ENCODE data around the gene COMMD6. TPM values are rescaled to one million over a fixed set of nuclear protein-coding genes. Genes with fewer than 3 reads are reported as not detected.
"Not testable (repeated sequence)": the region's sequence is repeated elsewhere in the genome, so short reads cannot be mapped to it uniquely, and the experiment has no call there.

Gene COMMD6
- polyA plus RNA-seq, 4 donors = 99.7 to 226 (median 159) TPM

GRCh38 chr13:75545386-75545785, 7.7 kb upstream of the COMMD6 start:
- WGBS, 3 donors = 88 to 96% (median 90%) methylated on average over 13 to 14 of the region's 14 CpGs
- DNase-seq = not testable (repeated sequence)

DNA sequence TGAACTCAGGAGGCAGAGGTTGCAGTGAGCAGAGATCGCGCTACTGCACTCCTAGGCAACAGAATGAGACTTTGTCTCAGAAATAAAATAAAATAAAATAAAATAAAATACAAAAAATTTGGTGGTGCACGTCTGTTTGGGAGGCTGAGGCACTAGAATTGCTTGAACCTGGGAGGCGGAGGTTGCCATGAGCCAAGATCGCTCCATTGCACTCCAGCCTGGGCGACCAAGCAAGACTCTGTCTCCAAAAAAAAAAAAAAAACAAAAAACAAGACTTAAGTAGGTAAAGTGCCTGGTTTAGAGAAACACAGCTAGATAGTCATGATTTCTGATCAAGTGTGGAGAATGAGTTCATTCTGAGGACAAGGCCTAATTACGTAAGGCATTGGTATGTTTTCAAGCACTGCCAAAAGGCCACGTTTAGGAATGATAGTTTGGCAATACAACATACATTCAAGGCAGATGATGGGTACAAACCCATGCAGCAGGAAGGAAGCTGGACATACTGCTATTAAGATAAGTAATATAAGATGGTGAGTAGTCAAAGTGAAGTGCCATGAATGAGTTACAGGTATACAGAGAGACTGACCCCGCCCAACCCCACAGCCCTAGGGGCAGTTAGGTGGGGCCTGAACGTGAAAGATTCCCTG, 7.2 kb upstream of the COMMD6 start:
- Histone ChIP-seq H3K4me3 (ENCODE audit: low read depth in 1 of 3, low read length in 3 of 3) (no peak overlapping the region), H3K36me3 (ENCODE audit: control insufficient read depth in 3 of 3, insufficient read depth in 2 of 3, low read depth in 1 of 3, low read length in 3 of 3) (no peaks in the 10 kb centered on the region), H3K9me3 (ENCODE audit: control insufficient read depth in 2 of 2, insufficient read depth in 1 of 2, low read depth in 1 of 2, low read length in 1 of 2) (no peaks in the 10 kb centered on the region), H3K27ac (ENCODE audit: low read depth in 1 of 3, low read length in 2 of 3) (no peak overlapping the region), H3K4me1 (ENCODE audit: control insufficient read depth in 3 of 3, insufficient read depth in 2 of 3, low read depth in 1 of 3, low read length in 2 of 3) (no peaks in the 10 kb centered on the region), H3K27me3 (ENCODE audit: control insufficient read depth in 3 of 3, insufficient read depth in 3 of 3, low read length in 3 of 3) (no peaks in the 10 kb centered on the region)
- DNase-seq = no peak
- WGBS, 3 donors = 82 to 87% (median 84%) methylated on average over 10 of the region's 10 CpGs
- FAIRE-seq = no peak

More at GRCh38 chr13:75545386-75545785, 7.7 kb upstream of the COMMD6 start:
- not testable (repeated sequence) for H3K27me3 ChIP-seq (ENCODE audit: control insufficient read depth in 3 of 3, insufficient read depth in 3 of 3, low read length in 3 of 3); H3K27ac ChIP-seq (ENCODE audit: low read depth in 1 of 3, low read length in 2 of 3); H3K9me3 ChIP-seq (ENCODE audit: control insufficient read depth in 2 of 2, insufficient read depth in 1 of 2, low read depth in 1 of 2, low read length in 1 of 2); FAIRE-seq; H3K4me1 ChIP-seq (ENCODE audit: control insufficient read depth in 3 of 3, insufficient read depth in 2 of 3, low read depth in 1 of 3, low read length in 2 of 3); H3K36me3 ChIP-seq (ENCODE audit: control insufficient read depth in 3 of 3, insufficient read depth in 2 of 3, low read depth in 1 of 3, low read length in 3 of 3); H3K4me3 ChIP-seq (ENCODE audit: low read depth in 1 of 3, low read length in 3 of 3)

GRCh38 chr13:75541961-75542360, 4.3 kb upstream of the COMMD6 start:
- no peaks in the 10 kb centered on the region for H3K36me3 ChIP-seq (ENCODE audit: control insufficient read depth in 3 of 3, insufficient read depth in 2 of 3, low read depth in 1 of 3, low read length in 3 of 3)
- H3K4me3 ChIP-seq (ENCODE audit: low read depth in 1 of 3, low read length in 3 of 3) = no peak overlapping the region
- H3K27ac ChIP-seq (ENCODE audit: low read depth in 1 of 3, low read length in 2 of 3) = no peak overlapping the region
- H3K9me3 ChIP-seq (ENCODE audit: control insufficient read depth in 2 of 2, insufficient read depth in 1 of 2, low read depth in 1 of 2, low read length in 1 of 2) = no peaks in the 10 kb centered on the region
- no peaks in the 10 kb centered on the region for H3K27me3 ChIP-seq (ENCODE audit: control insufficient read depth in 3 of 3, insufficient read depth in 3 of 3, low read length in 3 of 3)
- 93 to 100% (median 98%) methylated on average over 1 of the region's 1 CpG for WGBS, 3 donors
- FAIRE-seq = no peak
- H3K4me1 ChIP-seq (ENCODE audit: control insufficient read depth in 3 of 3, insufficient read depth in 2 of 3, low read depth in 1 of 3, low read length in 2 of 3) = peaks cover 0 to under 1% (median 0%) of the 10 kb centered on the region in 3 donors
- DNase-seq = no peak

DNA sequence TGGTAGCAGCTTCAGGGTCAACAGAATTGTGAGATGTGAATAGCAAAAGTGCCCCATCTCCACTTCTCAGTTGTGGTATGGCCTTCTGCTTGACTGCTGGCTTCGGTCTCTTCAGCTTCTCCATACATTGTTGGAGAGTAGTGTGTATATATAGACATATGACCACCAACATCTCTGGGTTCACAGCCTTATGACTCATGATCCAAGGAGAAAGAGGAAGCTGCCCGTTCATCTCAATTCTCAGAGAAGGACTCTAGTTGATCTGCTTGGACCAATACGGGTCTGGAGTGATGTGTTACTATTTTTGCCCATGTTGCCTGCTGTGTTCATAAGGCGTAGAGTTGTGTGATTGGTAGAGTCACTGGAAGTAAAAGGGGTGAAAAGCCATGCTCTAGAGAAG, 3.6 kb upstream of the COMMD6 start:
- H3K4me3 ChIP-seq (ENCODE audit: low read depth in 1 of 3, low read length in 3 of 3) = no peak overlapping the region
- no peaks in the 10 kb centered on the region for H3K36me3 ChIP-seq (ENCODE audit: control insufficient read depth in 3 of 3, insufficient read depth in 2 of 3, low read depth in 1 of 3, low read length in 3 of 3)
- WGBS, 3 donors = 77 to 90% (median 83%) methylated on average over 4 of the region's 4 CpGs
- H3K9me3 ChIP-seq (ENCODE audit: control insufficient read depth in 2 of 2, insufficient read depth in 1 of 2, low read depth in 1 of 2, low read length in 1 of 2) = no peaks in the 10 kb centered on the region
- no peak for FAIRE-seq
- DNase-seq = no peak
- H3K4me1 ChIP-seq (ENCODE audit: control insufficient read depth in 3 of 3, insufficient read depth in 2 of 3, low read depth in 1 of 3, low read length in 2 of 3) = peaks cover 0 to 7% (median 5%) of the 10 kb centered on the region in 3 donors
- no peaks in the 10 kb centered on the region for H3K27me3 ChIP-seq (ENCODE audit: control insufficient read depth in 3 of 3, insufficient read depth in 3 of 3, low read length in 3 of 3)
- no peak overlapping the region for H3K27ac ChIP-seq (ENCODE audit: low read depth in 1 of 3, low read length in 2 of 3)

GRCh38 chr13:75533861-75534260, 3.8 kb downstream of the COMMD6 start:
- no peak for FAIRE-seq
- DNase-seq = no peak
- Histone ChIP-seq H3K4me1 (ENCODE audit: control insufficient read depth in 3 of 3, insufficient read depth in 2 of 3, low read depth in 1 of 3, low read length in 2 of 3) (peaks cover 3 to 9% (median 7%) of the 10 kb centered on the region in 3 donors), H3K9me3 (ENCODE audit: control insufficient read depth in 2 of 2, insufficient read depth in 1 of 2, low read depth in 1 of 2, low read length in 1 of 2) (no peaks in the 10 kb centered on the region), H3K36me3 (ENCODE audit: control insufficient read depth in 3 of 3, insufficient read depth in 2 of 3, low read depth in 1 of 3, low read length in 3 of 3) (peaks cover 0 to 10% (median 0%) of the 10 kb centered on the region in 3 donors), H3K27ac (ENCODE audit: low read depth in 1 of 3, low read length in 2 of 3) (no peak overlapping the region), H3K27me3 (ENCODE audit: control insufficient read depth in 3 of 3, insufficient read depth in 3 of 3, low read length in 3 of 3) (no peaks in the 10 kb centered on the region), H3K4me3 (ENCODE audit: low read depth in 1 of 3, low read length in 3 of 3) (no peak overlapping the region)
- 96 to 100% (median 98%) methylated on average over 1 of the region's 1 CpG for WGBS, 3 donors

- H3K9me3 ChIP-seq (ENCODE audit: control insufficient read depth in 2 of 2, insufficient read depth in 1 of 2, low read depth in 1 of 2, low read length in 1 of 2) = no peaks in the 10 kb centered on the region
- peak; percentile 54 to 80 for DNase-seq
- no peaks in the 10 kb centered on the region for H3K27me3 ChIP-seq (ENCODE audit: control insufficient read depth in 3 of 3, insufficient read depth in 3 of 3, low read length in 3 of 3)
- no peak for FAIRE-seq
- no peak overlapping the region for H3K4me3 ChIP-seq (ENCODE audit: low read depth in 1 of 3, low read length in 3 of 3)
- H3K4me1 ChIP-seq (ENCODE audit: control insufficient read depth in 3 of 3, insufficient read depth in 2 of 3, low read depth in 1 of 3, low read length in 2 of 3) = peaks cover 0 to 3% (median 0%) of the 10 kb centered on the region in 3 donors
- peaks cover 0 to 10% (median 0%) of the 10 kb centered on the region in 3 donors for H3K36me3 ChIP-seq (ENCODE audit: control insufficient read depth in 3 of 3, insufficient read depth in 2 of 3, low read depth in 1 of 3, low read length in 3 of 3)
- H3K27ac ChIP-seq (ENCODE audit: low read depth in 1 of 3, low read length in 2 of 3) = no peak overlapping the region
Measured at GRCh38 chr13:75530549-75530961, 7.1 kb downstream of the COMMD6 start.

GRCh38 chr13:75521956-75522355, 15.7 kb downstream of the COMMD6 start:
- no peak for FAIRE-seq

DNA sequence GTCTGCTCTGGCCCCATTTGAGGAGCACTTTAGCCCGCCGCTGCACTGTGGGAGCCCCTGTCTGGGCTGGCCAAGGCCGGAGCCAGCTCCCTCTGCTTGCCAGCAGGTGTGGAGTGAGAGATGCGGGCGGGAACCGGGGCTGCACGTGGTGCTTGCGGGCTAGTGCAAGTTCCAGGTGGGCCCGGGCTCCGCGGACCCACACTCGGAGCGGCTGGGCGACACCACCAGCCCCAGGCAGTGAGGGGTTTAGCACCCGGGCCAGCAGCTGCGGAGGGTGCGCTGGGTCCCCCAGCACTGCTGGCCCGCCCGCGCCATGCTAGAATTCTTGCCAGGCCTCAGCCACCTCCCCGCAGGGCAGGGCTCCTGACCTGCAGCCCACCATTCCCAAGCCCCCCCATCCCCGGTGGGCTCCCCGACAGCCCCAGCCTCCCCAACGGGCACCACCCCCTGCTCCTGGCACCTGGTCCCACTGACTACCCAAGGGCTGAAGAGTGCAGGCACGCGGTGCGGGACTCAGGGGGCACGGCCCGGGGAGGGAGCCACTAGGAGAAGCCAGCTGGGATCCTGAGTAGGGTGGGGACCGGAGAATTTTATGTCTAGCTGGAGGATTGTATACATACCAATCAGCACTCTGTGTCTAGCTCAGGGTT, 19.1 kb downstream of the COMMD6 start:
- 94 to 99% (median 95%) methylated on average over 22 to 30 of the region's 30 CpGs for WGBS, 3 donors

More at GRCh38 chr13:75521956-75522355, 15.7 kb downstream of the COMMD6 start:
- H3K9me3 ChIP-seq (ENCODE audit: control insufficient read depth in 2 of 2, insufficient read depth in 1 of 2, low read depth in 1 of 2, low read length in 1 of 2) = peaks cover 0 to 15% of the 10 kb centered on the region in 2 donors
- WGBS, 3 donors = 74 to 86% (median 85%) methylated on average over 3 of the region's 3 CpGs
- H3K4me1 ChIP-seq (ENCODE audit: control insufficient read depth in 3 of 3, insufficient read depth in 2 of 3, low read depth in 1 of 3, low read length in 2 of 3) = no peaks in the 10 kb centered on the region
- no peak for DNase-seq
- H3K4me3 ChIP-seq (ENCODE audit: low read depth in 1 of 3, low read length in 3 of 3) = no peak overlapping the region
- H3K27ac ChIP-seq (ENCODE audit: low read depth in 1 of 3, low read length in 2 of 3) = no peak overlapping the region
- H3K27me3 ChIP-seq (ENCODE audit: control insufficient read depth in 3 of 3, insufficient read depth in 3 of 3, low read length in 3 of 3) = no peaks in the 10 kb centered on the region
- H3K36me3 ChIP-seq (ENCODE audit: control insufficient read depth in 3 of 3, insufficient read depth in 2 of 3, low read depth in 1 of 3, low read length in 3 of 3) = peaks cover 0 to 3% (median 3%) of the 10 kb centered on the region in 3 donors

More for the DNA sequence above, 19.1 kb downstream of the COMMD6 start:
- Histone ChIP-seq H3K9me3 (ENCODE audit: control insufficient read depth in 2 of 2, insufficient read depth in 1 of 2, low read depth in 1 of 2, low read length in 1 of 2) (peaks cover 0 to 19% of the 10 kb centered on the region in 2 donors), H3K27ac (ENCODE audit: low read depth in 1 of 3, low read length in 2 of 3) (no peak overlapping the region), H3K4me1 (ENCODE audit: control insufficient read depth in 3 of 3, insufficient read depth in 2 of 3, low read depth in 1 of 3, low read length in 2 of 3) (no peaks in the 10 kb centered on the region), H3K4me3 (ENCODE audit: low read depth in 1 of 3, low read length in 3 of 3) (no peak overlapping the region), H3K27me3 (ENCODE audit: control insufficient read depth in 3 of 3, insufficient read depth in 3 of 3, low read length in 3 of 3) (no peaks in the 10 kb centered on the region), H3K36me3 (ENCODE audit: control insufficient read depth in 3 of 3, insufficient read depth in 2 of 3, low read depth in 1 of 3, low read length in 3 of 3) (no peaks in the 10 kb centered on the region)
- DNase-seq = no peak
- FAIRE-seq = no peak
